IMR-90 (cell line): ENCODE data around the gene ADRA2C. TPM values are rescaled to one million over a fixed set of nuclear protein-coding genes. Genes with fewer than 3 reads are reported as not detected.

Experiments used
- ATAC-seq: fragments of 200-7000 bp; cut with Tn5 transposase; 2 replicates; pipeline ENCODE4 v1.9.1; 2020; ENCODE audit warnings: low read depth, mild to moderate bottlenecking, moderate library complexity
- BruUV-seq: library from RNA; stranded (reverse); fragments of 400-500 nt; replicated peaks from 2 replicates; lab custom pipeline; 2021; lab: Mats Ljungman, UMichigan
- CTCF ChIA-PET: fragments of 300-600 bp; formaldehyde crosslinking; extraction: SDS; loops from one replicate; lab custom pipeline; 2021; ENCODE audit warnings: antibody characterized with exemption; lab: Yijun Ruan, JAX
- POLR2A ChIA-PET: fragments of 300-600 bp; sonication (Branson Sonifier 250); formaldehyde crosslinking; loops from one replicate; lab custom pipeline; 2022; ENCODE audit warnings: antibody characterized with exemption; ENCODE audit not compliant: unreplicated experiment; lab: Charles Lee
- DNase-seq: peaks from one replicate; pipeline ENCODE4 v3.0.0; 2013
- H2AFZ ChIP-seq: replicated peaks from 2 replicates; pipeline ENCODE3; 2013; ENCODE audit warnings: low read length, mild to moderate bottlenecking; ENCODE audit not compliant: poor library complexity
- H2AK5ac ChIP-seq: 2 replicates; pipeline ENCODE4 v1.6.1; 2013; ENCODE audit warnings: low read depth, low read length, inconsistent platforms
- H2AK9ac ChIP-seq: replicated peaks from 2 replicates; pipeline ENCODE3; 2013; ENCODE audit warnings: mild to moderate bottlenecking, low read depth, low read length, moderate library complexity; ENCODE audit not compliant: poor library complexity
- H2BK120ac ChIP-seq: 2 replicates; pipeline ENCODE4 v1.6.1; 2013; ENCODE audit warnings: low read depth, low read length, inconsistent platforms
- H2BK15ac ChIP-seq: 3 replicates; pipeline ENCODE4 v1.6.1; 2013; ENCODE audit warnings: low read depth, low read length, inconsistent platforms
- H2BK20ac ChIP-seq: 2 replicates; pipeline ENCODE4 v1.6.1; 2013; ENCODE audit warnings: low read depth, mild to moderate bottlenecking, inconsistent platforms, low read length, moderate library complexity
- H2BK5ac ChIP-seq: 2 replicates; pipeline ENCODE4 v1.6.1; 2013; ENCODE audit warnings: mild to moderate bottlenecking, low read depth, low read length, inconsistent platforms; ENCODE audit not compliant: poor library complexity, severe bottlenecking
- H3K14ac ChIP-seq: replicated peaks from 2 replicates; pipeline ENCODE4 v1.6.1; 2013; ENCODE audit warnings: low read depth, low read length, inconsistent platforms
- H3K18ac ChIP-seq: 2 replicates; pipeline ENCODE4 v1.6.1; 2013; ENCODE audit warnings: low read depth, low read length, control low read depth
- H3K23ac ChIP-seq: 2 replicates; pipeline ENCODE4 v1.6.1; 2013; ENCODE audit warnings: low read depth, low read length, inconsistent platforms
- H3K27ac ChIP-seq: 2 replicates; pipeline ENCODE4 v1.5.1; 2013; ENCODE audit warnings: mild to moderate bottlenecking, control low read depth, low read length; ENCODE audit not compliant: insufficient read depth
- H3K27me3 ChIP-seq: 2 replicates; pipeline ENCODE4 v1.6.1; 2013; ENCODE audit warnings: low read length; ENCODE audit not compliant: control insufficient read depth, insufficient read depth
- H3K36me3 ChIP-seq: 2 replicates; pipeline ENCODE4 v1.6.1; 2013; ENCODE audit warnings: low read length, mixed read lengths; ENCODE audit not compliant: control insufficient read depth, insufficient read depth
- H3K4ac ChIP-seq: 2 replicates; pipeline ENCODE4 v1.6.1; 2013; ENCODE audit warnings: low read depth, low read length, inconsistent platforms
- H3K4me1 ChIP-seq: 2 replicates; pipeline ENCODE4 v1.6.1; 2013; ENCODE audit warnings: low read length, mixed read lengths; ENCODE audit not compliant: control insufficient read depth, insufficient read depth
- H3K4me2 ChIP-seq: 2 replicates; pipeline ENCODE4 v1.6.1; 2013; ENCODE audit warnings: low read depth, mild to moderate bottlenecking, control low read depth, low read length, moderate library complexity
- H3K4me3 ChIP-seq: 2 replicates; pipeline ENCODE4 v1.5.1; 2013; ENCODE audit warnings: low read depth, mild to moderate bottlenecking, control low read depth, low read length, moderate library complexity; ENCODE audit not compliant: insufficient read depth
- H3K56ac ChIP-seq: 2 replicates; pipeline ENCODE4 v1.6.1; 2013; ENCODE audit warnings: low read length, inconsistent platforms; ENCODE audit not compliant: insufficient read depth; ENCODE audit errors: extremely low read depth
- H3K79me1 ChIP-seq, 2 experiments: 2 replicates each; pipeline ENCODE4 v1.6.1; 2013; ENCODE audit warnings: low read length in 2 of 2, inconsistent platforms in 1 of 2, low read depth in 1 of 2
- H3K9ac ChIP-seq: 2 replicates; pipeline ENCODE4 v1.6.1; 2013; ENCODE audit warnings: low read depth, low read length, control low read depth
- H3K9me1 ChIP-seq: 2 replicates; pipeline ENCODE4 v1.6.1; 2013; ENCODE audit warnings: low read length, inconsistent platforms; ENCODE audit not compliant: insufficient read depth
- H3K9me3 ChIP-seq: 2 replicates; pipeline ENCODE4 v1.6.1; 2013; ENCODE audit warnings: low read length; ENCODE audit not compliant: control insufficient read depth, insufficient read depth
- H4K20me1 ChIP-seq: 2 replicates; pipeline ENCODE4 v1.6.1; 2013; ENCODE audit warnings: low read length, inconsistent platforms; ENCODE audit not compliant: insufficient read depth
- H4K5ac ChIP-seq: 2 replicates; pipeline ENCODE4 v1.6.1; 2013; ENCODE audit warnings: mild to moderate bottlenecking, low read depth, low read length, control low read depth
- H4K8ac ChIP-seq, 2 experiments: 2 replicates each; pipeline ENCODE4 v1.6.1; 2013; ENCODE audit warnings: low read depth in 2 of 2, low read length in 2 of 2, control low read depth in 1 of 2, inconsistent platforms in 1 of 2
- H4K91ac ChIP-seq: 2 replicates; pipeline ENCODE4 v1.6.1; 2013; ENCODE audit warnings: low read depth, low read length, inconsistent platforms; ENCODE audit not compliant: insufficient read depth
- BHLHE40 ChIP-seq: fragments of 150-350 bp; IDR thresholded peaks from 2 replicates; pipeline ENCODE4 v1.6.1; 2016; ENCODE audit warnings: mild to moderate bottlenecking, low read depth, low read length
- CEBPB ChIP-seq: IDR thresholded peaks from 2 replicates; pipeline ENCODE4 v1.6.1; 2012; ENCODE audit warnings: low read depth, low read length, improper control_type of control experiment
- CHD1 ChIP-seq: IDR thresholded peaks from 2 replicates; pipeline ENCODE4 v1.6.1; 2012; ENCODE audit warnings: low read depth, low read length, improper control_type of control experiment
- FOS ChIP-seq: fragments of 150-350 bp; IDR thresholded peaks from 2 replicates; pipeline ENCODE4 v1.6.1; 2016; ENCODE audit warnings: low read depth, low read length
- MAFK ChIP-seq: IDR thresholded peaks from 2 replicates; pipeline ENCODE4 v1.6.1; 2012; ENCODE audit warnings: low read depth, low read length, improper control_type of control experiment
- MAZ ChIP-seq: IDR thresholded peaks from 2 replicates; pipeline ENCODE4 v1.6.1; 2012; ENCODE audit warnings: low read depth, mild to moderate bottlenecking, low read length, improper control_type of control experiment, moderate library complexity, borderline replicate concordance
- MXI1 ChIP-seq: IDR thresholded peaks from 2 replicates; pipeline ENCODE4 v1.6.1; 2012; ENCODE audit warnings: low read depth, mild to moderate bottlenecking, low read length, moderate library complexity, borderline replicate concordance
- NFE2L2 ChIP-seq: fragments of 150-350 bp; IDR thresholded peaks from 2 replicates; pipeline ENCODE4 v1.6.1; 2016; ENCODE audit warnings: low read depth, mild to moderate bottlenecking, low read length
- POLR2A ChIP-seq: IDR thresholded peaks from 2 replicates; pipeline ENCODE4 v1.6.1; 2012; ENCODE audit warnings: mild to moderate bottlenecking, low read depth, low read length
- RAD21 ChIP-seq: IDR thresholded peaks from 2 replicates; pipeline ENCODE4 v1.6.1; 2012; ENCODE audit warnings: low read length, improper control_type of control experiment
- RCOR1 ChIP-seq: IDR thresholded peaks from 2 replicates; pipeline ENCODE4 v1.6.1; 2012; ENCODE audit warnings: mild to moderate bottlenecking, low read length, improper control_type of control experiment; ENCODE audit not compliant: insufficient replicate concordance
- RFX5 ChIP-seq: IDR thresholded peaks from 2 replicates; pipeline ENCODE4 v1.8.0; 2012; ENCODE audit warnings: low read depth, mild to moderate bottlenecking, low read length, moderate library complexity
- SMC3 ChIP-seq: fragments of 150-350 bp; IDR thresholded peaks from 2 replicates; pipeline ENCODE4 v1.6.1; 2016; ENCODE audit warnings: low read depth, mild to moderate bottlenecking, antibody characterized with exemption, low read length, moderate library complexity
- WGBS, 2 experiments: methylation state at CpG; one replicate each; pipeline versions ENCODE4 v1.1.5 to v1.1.7; 2013; ENCODE audit warnings: missing lambda C conversion rate in 2 of 2; ENCODE audit not compliant: insufficient read length in 1 of 2; ENCODE audit errors: extremely low coverage in 2 of 2; 5-methylcytosine and 5-hydroxymethylcytosine counted together
- dilution Hi-C: fragments of 300-500 bp; cut with HindIII; formaldehyde crosslinking; loops from one replicate; pipeline ENCODE4 v1.14.3; 2018; ENCODE audit warnings: low sequenced_read_pairs; ENCODE audit not compliant: unreplicated experiment
- in situ Hi-C: fragments of 300-500 bp; cut with MboI; formaldehyde crosslinking; loops from 3 replicates; pipeline ENCODE4 v1.14.3; 2019; ENCODE audit warnings: low sequenced_read_pairs, inconsistent platforms, mixed read lengths
- intact Hi-C: fragments of 100-400 bp; cut with micrococcal nuclease; formaldehyde crosslinking; loops from 2 replicates; pipeline ENCODE4 v1.10.0; 2022
- polyA plus RNA-seq, 3 experiments: library from polyadenylated mRNA; depleted of rRNA; stranded (reverse); fragments of >200 nt; gene quantifications; 2 replicates each; pipeline ENCODE4 v1.2.3, GENCODE V29; 2012; ENCODE audit warnings: low replicate concordance in 1 of 3
- total RNA-seq: library from RNA; depleted of rRNA; stranded (reverse); fragments of >200 nt; gene quantifications from 2 replicates; pipeline ENCODE4 v1.2.3, GENCODE V29; 2012
- TF ChIP-seq, protein P1 (sequence below): fragments of 150-350 bp; IDR thresholded peaks from 2 replicates; pipeline ENCODE4 v1.6.1; 2016; ENCODE audit warnings: low read depth, mild to moderate bottlenecking, low read length, moderate library complexity, borderline replicate concordance
- TF ChIP-seq, protein P2 (sequence below): conservative IDR thresholded peaks from 2 replicates; pipeline ENCODE4 v1.5.1; 2012; ENCODE audit warnings: mild to moderate bottlenecking, low read depth, low read length, improper control_type of control experiment
- TF ChIP-seq, protein P3 (sequence below): fragments of 150-350 bp; IDR thresholded peaks from 2 replicates; pipeline ENCODE4 v1.6.1; 2017; ENCODE audit warnings: mild to moderate bottlenecking, antibody characterized with exemption, low read length, low read depth

The ADRA2C gene
- total and polyA plus RNA-seq, 2 of the 4 experiments (the other 2 are of a cell fraction): under 0.01 to 0.14 TPM

DNA sequence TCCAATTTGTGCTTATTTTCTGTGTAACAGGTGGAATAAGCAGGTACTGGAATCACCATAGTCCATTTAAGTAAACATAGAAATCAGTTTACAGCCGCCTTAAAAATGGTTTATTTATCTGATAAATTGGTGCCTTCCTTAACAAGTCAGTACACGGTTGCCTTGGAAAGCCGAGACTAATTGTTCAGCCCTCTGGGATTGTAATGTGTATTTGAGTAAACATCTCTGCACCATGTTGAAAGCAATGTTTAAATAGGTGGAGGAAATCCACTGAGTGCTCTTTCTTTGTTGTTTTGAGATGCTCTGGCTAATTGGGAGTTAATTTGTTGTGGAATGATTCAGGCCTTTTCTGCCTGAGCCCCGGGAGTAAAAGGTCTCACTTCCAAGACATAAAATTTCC lies 45.7 kb upstream of the ADRA2C start:
- dilution Hi-C loops: no loop called here
- 50% methylated on average over 2 of the region's 4 CpGs; no CpG with 5 or more reads in 1 of the 2 experiments for WGBS, 2 experiments

More for the DNA sequence above, 45.7 kb upstream of the ADRA2C start:
- TF ChIP-seq BHLHE40 (no peak), SMC3 (no peak), FOS (no peak), MAFK (no peak), RFX5 (no peak), POLR2A (no peak), MXI1 (no peak), MAZ (no peak), CEBPB (no peak), RCOR1 (no peak), NFE2L2 (no peak), RAD21 (no peak), CHD1 (no peak)
- TF ChIP-seq, protein P1, sequence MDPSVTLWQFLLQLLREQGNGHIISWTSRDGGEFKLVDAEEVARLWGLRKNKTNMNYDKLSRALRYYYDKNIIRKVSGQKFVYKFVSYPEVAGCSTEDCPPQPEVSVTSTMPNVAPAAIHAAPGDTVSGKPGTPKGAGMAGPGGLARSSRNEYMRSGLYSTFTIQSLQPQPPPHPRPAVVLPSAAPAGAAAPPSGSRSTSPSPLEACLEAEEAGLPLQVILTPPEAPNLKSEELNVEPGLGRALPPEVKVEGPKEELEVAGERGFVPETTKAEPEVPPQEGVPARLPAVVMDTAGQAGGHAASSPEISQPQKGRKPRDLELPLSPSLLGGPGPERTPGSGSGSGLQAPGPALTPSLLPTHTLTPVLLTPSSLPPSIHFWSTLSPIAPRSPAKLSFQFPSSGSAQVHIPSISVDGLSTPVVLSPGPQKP: no peak
- TF ChIP-seq, protein P2, sequence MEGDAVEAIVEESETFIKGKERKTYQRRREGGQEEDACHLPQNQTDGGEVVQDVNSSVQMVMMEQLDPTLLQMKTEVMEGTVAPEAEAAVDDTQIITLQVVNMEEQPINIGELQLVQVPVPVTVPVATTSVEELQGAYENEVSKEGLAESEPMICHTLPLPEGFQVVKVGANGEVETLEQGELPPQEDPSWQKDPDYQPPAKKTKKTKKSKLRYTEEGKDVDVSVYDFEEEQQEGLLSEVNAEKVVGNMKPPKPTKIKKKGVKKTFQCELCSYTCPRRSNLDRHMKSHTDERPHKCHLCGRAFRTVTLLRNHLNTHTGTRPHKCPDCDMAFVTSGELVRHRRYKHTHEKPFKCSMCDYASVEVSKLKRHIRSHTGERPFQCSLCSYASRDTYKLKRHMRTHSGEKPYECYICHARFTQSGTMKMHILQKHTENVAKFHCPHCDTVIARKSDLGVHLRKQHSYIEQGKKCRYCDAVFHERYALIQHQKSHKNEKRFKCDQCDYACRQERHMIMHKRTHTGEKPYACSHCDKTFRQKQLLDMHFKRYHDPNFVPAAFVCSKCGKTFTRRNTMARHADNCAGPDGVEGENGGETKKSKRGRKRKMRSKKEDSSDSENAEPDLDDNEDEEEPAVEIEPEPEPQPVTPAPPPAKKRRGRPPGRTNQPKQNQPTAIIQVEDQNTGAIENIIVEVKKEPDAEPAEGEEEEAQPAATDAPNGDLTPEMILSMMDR: no peak
- TF ChIP-seq, protein P3, sequence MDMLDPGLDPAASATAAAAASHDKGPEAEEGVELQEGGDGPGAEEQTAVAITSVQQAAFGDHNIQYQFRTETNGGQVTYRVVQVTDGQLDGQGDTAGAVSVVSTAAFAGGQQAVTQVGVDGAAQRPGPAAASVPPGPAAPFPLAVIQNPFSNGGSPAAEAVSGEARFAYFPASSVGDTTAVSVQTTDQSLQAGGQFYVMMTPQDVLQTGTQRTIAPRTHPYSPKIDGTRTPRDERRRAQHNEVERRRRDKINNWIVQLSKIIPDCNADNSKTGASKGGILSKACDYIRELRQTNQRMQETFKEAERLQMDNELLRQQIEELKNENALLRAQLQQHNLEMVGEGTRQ: no peak
- Histone ChIP-seq H3K4me2 (no peak overlapping the region), H3K27ac (no peak overlapping the region), H3K23ac (no peak overlapping the region), H3K79me1 (no peaks in the 10 kb centered on the region), H2AFZ (no peak overlapping the region), H3K4ac (no peak overlapping the region), H4K8ac (no peak overlapping the region), H4K20me1 (no peaks in the 10 kb centered on the region), H4K91ac (no peak overlapping the region), H2BK15ac (no peak overlapping the region), H3K36me3 (no peaks in the 10 kb centered on the region), H2BK120ac (no peak overlapping the region), H3K27me3 (peaks cover 55% of the 10 kb centered on the region), H3K9me1 (no peaks in the 10 kb centered on the region), H3K18ac (no peak overlapping the region), H3K56ac (no peak overlapping the region), H4K5ac (no peak overlapping the region), H3K9me3 (peaks cover 15% of the 10 kb centered on the region), H2BK5ac (no peak overlapping the region), H2AK5ac (no peak overlapping the region), H2AK9ac (no peak overlapping the region), H2BK20ac (no peak overlapping the region), H3K4me1 (no peaks in the 10 kb centered on the region), H3K14ac (no peak overlapping the region), H3K4me3 (no peak overlapping the region), H3K9ac (no peak overlapping the region)
- BruUV-seq: no TSS peak
- intact Hi-C loops: no loop called here
- DNase-seq (no peak), ATAC-seq (no peak)
- POLR2A ChIA-PET: no interaction called here
- in situ Hi-C loops: no loop called here
- CTCF ChIA-PET: no interaction called here
